NK-92 (cell line): Measurements from ENCODE around the gene KATNAL1.

ENCODE experiments used
- DNase-seq: peaks from one replicate; lab custom pipeline; 2025; ENCODE audit not compliant: unreplicated experiment; lab: John Stamatoyannopoulos, UW

The KATNAL1 gene

DNA sequence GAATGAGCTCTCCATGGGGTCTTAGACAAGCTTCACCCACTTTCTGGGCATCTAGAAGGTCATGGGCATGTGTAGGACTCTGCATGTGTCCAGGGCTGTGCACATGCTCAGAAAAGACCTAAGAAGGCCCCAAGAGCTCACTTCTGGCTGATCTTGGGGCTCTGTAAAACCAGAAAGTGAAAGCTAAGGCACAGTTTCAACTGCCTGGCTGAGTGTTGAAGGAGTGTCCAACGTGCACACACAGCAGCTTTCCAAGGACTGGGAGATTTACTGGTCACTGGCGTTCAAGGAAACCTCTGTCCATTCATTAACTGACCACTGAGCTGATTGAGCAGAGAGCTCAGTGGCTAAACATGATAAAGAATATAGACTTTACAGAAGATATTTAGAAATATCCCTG lies 137.9 kb downstream of the KATNAL1 start:
- no peak for DNase-seq

DNA sequence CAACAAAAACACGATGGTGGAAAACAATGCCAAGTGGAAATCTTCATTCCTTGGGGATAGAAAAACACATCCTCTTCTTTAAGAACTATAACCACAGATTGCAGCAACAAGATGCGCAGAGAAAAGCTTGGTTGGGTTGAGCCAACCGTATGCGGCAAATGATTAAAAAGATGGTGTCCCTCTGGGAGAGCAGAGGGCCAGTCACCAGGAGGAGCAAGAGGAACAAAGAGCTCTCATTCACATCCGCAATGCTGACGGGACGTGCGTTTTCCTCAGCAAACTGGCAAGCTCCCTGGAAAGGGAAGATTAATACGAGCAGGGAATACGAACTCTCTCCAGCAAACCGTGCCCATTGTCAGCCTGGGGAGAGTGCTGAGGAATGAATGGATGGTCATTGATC lies 141.6 kb downstream of the KATNAL1 start:
- DNase-seq: no peak

DNA sequence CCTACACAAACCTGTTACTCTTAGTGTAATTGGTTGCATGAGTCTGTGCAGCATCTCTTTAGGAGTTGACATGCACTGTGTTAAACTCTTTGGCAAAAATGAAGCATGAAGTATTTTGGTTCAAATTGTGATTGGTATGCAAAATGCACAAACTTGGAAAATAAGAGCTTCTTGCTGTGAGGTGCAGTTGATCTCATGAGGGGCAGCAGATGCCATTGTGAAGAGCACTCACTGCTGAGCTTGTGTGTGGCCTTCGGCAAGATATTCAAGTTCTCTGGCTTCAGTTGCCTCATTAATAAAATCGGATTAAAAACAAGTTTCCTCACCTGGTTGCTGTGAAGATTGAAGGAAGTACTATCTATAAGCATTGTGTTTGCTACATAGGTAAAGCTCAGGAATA lies 142.3 kb downstream of the KATNAL1 start:
- DNase-seq: no peak

DNA sequence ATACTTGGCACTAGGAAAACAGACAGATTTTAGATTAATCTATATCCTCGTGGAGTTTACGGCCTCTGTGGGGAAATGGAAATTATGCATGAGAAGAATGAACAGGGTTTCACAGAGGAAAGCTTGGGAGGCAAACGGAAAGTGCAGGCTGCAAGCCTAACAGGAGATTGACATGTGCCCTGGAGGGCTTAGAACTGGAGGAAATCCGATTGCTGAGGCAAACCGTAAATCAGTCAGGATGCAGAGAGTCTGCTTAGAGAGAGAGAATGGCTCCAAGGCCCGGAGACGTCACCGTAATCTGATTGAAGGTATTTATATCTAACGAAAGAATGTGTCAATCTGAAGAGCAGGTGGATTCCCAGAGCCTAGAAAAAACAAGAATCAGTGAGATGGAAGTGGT lies 143.2 kb downstream of the KATNAL1 start:
- DNase-seq: no peak

DNA sequence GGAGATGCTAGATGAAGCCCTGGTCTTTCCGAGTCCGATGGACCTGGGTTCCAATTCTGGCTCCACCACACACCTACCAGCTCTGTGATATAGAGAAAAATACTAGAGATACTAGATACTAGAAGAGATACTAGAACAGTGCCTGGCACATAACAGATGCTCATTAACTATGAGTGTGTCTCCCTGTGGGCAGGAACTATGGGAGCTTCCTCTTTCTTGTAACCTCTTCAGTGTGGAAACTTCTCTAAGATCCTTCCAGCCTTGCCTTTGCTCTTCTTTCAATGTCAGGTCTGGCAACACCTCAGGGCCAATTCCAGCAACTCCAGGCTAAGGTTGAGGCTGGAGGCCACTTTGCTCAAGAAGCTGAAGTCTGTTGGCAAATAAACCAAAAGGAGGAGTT lies 143.9 kb downstream of the KATNAL1 start:
- DNase-seq: no peak

DNA sequence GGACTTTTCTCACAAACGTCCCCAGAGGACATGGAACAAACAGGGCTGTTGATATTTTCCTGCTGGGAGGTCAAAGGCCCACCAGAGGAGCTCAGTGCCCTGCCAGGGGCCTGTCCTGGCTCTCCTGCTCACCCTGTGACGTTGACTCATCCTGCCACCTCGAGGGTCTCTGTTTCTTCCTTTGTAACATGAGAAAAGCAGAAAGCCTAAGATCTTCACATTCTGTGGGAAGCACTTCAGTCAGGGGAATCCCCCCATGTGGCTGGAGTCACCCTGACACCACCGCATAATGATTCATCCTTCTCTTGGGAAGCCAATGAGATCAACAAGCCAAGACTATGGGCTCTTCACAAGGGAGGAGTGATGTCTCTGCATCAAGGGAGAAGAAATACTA lies 147.9 kb downstream of the KATNAL1 start:
- DNase-seq: no peak

DNA sequence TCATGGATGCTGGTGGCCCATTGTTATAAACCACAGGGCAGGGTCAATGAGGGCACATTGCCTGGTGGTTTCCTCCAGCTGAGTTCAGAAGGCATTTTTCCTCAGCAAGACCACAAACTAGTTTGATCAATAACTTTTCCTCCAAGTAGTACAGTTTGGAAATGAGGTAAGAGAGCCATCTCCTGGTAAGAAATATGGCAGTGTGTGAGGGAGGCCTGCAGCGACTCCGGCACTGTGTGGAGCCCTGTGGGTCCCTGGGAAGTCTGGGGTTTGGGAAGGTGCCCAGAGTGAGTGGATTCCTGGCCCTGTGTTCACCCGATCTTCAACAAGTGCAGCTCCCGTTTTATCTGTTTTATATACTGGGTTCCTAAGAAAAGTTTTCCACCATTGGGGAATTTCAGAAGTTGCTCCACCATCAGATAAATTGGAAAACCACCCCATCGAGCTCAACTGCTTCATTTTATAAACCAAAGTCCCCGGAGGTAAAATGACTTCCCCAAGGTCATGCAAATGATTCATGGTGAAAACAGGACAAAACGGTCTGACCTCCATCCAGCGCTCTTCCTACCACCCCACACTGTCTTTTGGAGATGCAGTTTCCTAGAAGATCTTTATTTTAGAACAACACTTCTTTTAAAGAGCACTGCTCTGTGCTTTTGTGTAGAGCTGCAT lies 148.4 kb downstream of the KATNAL1 start:
- no peak for DNase-seq

DNA sequence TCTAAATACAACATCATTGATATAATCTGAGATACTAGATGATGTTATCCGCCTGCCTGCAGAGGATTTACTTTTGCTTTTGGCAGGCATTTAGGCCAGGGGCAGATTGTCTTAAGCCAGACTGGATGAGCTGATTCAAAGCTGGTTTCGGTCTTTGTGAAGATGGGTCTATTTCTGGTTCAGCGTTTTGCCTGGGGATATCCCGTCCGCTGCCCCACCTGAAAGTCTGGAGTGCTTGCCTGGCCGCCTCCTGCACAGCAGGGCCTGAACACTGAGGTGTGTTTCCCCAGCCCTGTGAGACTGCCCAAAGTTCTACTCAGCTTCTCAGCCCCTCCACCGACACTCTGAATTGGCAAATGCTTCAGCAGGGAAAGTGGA lies 149.7 kb downstream of the KATNAL1 start:
- no peak for DNase-seq

DNA sequence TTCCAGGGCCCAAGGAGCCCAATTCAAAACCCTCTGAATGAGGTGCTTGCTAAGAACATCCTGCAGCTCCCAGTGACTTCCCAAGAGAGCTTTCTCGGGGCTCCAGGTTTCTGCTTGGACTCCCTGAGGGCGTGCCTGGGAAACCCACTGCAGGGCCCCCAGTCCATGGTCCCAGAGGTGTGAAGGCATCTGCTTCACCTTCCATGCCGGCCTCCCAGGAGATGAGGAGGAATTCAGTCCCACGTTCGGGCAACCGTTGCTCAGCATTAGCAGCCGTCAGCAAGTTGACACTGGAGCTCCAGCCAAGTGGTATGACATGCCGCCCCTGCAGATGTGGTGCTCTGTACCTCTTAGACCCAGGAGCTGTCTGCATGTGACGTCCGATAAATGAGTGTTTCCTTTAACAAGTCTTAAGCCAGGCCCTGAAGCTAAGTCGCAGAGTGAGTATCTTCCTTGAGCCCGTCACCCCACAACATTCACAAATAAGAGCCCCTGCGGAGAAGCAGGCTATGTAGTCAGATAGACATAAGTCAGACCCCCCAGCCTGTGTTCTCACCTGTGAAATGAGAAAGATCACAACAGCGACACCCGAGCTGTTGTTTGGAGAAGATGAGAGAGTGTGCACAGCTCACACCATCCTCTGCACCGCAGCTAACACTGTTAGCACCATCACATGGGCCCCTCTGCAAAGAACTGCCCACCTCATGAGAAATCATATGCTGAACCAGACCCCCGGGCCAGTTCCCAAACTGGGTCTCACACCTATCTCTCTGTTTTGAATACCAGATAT lies 150.3 kb downstream of the KATNAL1 start:
- DNase-seq: no peak

DNA sequence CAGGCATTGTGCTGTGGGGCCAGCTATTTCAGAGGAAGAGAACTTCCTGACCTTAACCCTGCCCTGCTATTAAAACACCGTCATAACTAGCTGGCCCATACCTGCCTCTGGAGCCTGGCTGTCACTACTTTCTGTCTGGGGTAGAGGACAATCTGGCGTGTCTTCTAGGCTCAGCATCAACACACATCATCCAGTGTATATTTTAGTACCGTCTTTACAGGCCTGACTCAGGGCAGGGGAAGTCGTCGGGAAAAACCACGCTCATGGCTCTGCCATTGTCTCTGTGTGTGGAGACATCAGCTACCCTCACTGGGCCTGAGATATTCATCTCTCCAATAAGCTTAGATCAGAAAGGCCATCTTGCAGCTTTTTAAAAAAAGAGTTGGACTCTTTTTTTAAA lies 151.1 kb downstream of the KATNAL1 start:
- DNase-seq: no peak

DNA sequence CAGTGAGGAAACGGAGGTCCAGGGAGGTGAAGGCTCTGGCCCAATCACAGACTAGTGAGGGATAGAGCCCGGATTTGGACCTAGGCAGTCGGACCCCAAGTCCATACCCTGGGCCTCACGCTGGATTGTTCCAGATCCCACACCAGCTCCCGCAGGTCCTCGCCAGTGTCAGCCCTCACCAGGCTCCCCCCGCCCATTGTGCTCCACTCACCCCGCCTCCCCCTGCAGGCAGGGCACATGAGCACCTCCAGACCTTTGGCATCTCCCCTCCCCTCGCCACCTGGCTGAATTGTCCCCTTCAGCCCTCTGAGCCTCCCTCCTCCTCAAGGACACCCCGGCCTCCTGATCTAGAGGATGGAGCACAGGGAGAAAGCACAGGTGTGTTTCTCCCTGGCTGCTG lies 152.4 kb downstream of the KATNAL1 start:
- DNase-seq: no peak

DNA sequence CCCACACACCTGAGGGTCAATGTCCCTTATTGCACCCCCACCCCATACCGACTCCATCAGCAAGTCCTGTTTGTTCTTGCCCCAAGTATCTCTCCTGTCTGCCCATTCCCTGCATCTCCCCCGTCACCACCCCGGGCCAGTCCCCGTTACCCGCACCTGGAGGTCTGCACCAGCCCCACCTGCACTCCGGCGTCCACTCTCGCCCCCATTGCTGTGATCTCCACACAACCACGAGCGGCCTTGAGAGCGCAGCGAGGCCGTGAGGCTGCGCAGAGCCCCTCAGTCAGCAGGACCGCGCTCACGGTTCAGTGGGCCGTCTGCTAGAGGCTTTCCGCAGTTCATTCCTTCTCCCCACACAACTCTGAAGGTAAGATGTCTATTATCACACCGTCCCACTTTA lies 152.8 kb downstream of the KATNAL1 start:
- no peak for DNase-seq

DNA sequence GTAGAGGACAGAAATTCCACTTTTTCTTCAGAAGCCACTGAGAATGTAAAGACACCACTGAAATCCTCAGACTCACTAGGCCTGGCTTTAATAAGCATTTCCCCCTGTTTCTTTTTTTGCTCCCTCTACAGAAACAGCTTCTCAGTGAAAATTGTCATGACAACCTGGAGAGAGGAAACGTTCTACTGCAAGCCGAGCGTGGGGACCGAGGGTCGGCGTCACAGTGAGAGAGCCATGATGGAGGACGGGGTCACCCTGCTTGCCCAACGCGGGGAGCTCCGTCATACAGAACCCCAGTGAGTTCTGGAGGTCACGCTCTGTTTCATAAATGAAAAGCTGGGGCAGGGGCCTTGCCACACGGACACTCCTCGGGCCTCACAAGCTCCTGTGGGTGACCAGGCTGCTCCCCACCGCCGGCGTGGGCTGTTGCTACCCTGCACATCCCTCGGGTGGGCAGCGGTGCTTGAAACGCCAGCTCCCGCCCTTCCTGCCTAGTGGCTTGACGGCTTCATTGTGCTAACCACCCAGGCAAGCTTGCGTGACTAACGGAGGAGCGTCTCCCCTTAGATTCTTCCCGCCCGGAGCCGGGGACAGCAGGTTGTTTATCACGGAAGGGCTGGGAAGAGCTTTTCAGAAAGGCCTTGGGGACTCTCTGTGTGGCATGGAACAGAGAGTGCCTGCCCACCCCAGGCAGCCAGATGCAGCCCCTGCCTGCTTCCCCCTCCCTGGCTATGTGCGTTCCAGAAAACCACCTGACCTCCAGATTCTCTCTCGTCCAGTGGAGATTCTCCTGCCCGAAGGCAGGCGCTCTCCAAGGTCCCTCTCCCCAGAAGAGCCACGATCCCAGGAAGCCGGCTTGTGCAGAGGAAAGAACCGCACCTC lies 153.6 kb downstream of the KATNAL1 start:
- DNase-seq: no peak
